ENCODE measurements around the gene NDC1.

The NDC1 gene

GRCh38 chr1:53735261-53735660, 102.8 kb downstream of the NDC1 start:
- H3K27ac ChIP-seq = no peak overlapping the region
- TF ChIP-seq CTCF (conservative IDR thresholded peaks at IDR 0.05; ENCODE audit: low read depth) = no peak
- DNase-seq (ENCODE audit: low spot score) = no peak
- POLR2A ChIA-PET (ENCODE audit: low non-redundant PET) = no interaction called here
- CTCF ChIA-PET = interaction anchor here (0.9 to 1.5 kb wide), 2 partner anchors 53 to 193 kb away, joined by 3 read pairs; no protein-coding TSS in a partner anchor

DNA sequence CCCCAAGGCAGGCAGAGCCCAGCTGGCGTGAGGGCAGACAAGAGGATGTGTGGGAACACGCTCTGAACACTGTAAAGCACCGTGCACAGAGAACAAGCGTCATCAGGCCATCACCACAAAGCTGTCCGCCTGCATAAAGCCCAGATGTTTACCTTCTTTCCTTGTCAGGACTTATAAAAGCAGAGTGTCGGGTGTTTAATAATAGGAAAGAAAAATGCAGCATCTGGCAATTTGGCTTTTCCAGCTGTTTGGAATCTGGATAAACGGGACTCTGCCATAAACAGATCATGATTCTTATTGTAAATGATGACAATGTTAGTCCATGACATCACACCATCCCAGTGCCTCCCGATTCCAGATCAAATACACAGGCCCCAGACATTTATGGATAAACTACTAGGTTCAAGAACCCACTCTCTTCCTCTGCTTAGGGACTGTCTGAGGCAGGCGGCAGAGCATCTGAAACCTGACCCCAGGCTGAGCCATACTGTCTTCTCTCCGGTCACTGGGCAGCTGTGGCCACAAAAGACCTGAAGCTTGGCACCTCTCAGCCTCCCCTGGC, 103.4 kb downstream of the NDC1 start:
- no peak overlapping the region for H3K27ac ChIP-seq
- DNase-seq (ENCODE audit: low spot score) = no peak
- POLR2A ChIA-PET (ENCODE audit: low non-redundant PET) = no interaction called here
- CTCF ChIA-PET = interaction anchor here (1.2 to 1.5 kb wide), 2 partner anchors 13 to 52 kb away, joined by 3 to 4 read pairs; no protein-coding TSS in a partner anchor
- TF ChIP-seq CTCF (conservative IDR thresholded peaks at IDR 0.05; ENCODE audit: low read depth) = no peak

DNA sequence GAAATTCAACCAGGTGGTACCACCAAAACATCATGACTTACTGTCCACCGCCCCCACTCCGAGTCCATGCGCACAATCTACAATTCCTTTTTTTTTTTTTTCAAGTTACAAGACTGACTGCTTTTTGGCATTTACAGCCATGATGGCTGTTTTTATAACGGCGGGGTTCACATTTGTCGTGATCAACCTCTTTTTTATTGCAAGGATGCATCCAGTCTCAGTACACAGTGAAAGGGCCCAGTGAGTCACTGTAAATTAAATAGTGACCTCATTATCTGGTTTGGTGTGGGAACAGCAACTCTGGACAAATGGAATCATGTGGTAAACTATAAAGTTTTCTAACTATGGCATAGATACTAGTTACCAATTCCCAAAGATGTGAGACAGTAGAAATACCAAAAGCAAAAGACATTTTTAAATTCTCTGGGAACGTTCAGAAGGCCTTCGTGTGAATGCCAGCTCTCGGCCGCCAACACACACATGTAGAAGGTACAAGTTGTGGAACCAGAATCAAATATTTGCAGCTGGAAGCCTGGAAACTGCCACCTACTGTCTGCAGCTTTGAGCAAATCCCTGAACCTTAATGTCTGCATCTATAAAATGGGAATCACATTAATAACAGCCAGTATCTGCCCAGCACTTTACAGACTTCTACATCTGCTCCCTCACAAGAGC, 104.0 kb downstream of the NDC1 start:
- H3K27ac ChIP-seq = no peak overlapping the region
- no peak for TF ChIP-seq CTCF (conservative IDR thresholded peaks at IDR 0.05; ENCODE audit: low read depth)
- DNase-seq (ENCODE audit: low spot score) = no peak
- CTCF ChIA-PET = interaction anchor here (1.2 kb wide), 1 partner anchor 12 kb away, joined by 4 read pairs; no protein-coding TSS in a partner anchor
- POLR2A ChIA-PET (ENCODE audit: low non-redundant PET) = no interaction called here

GRCh38 chr1:53733447-53733931, 104.6 kb downstream of the NDC1 start:
- CTCF ChIA-PET = interaction anchor here (1.2 kb wide), 1 partner anchor 11 kb away, joined by 4 read pairs; no protein-coding TSS in a partner anchor
- no peak overlapping the region for H3K27ac ChIP-seq
- no peak for TF ChIP-seq CTCF (conservative IDR thresholded peaks at IDR 0.05; ENCODE audit: low read depth)

DNA sequence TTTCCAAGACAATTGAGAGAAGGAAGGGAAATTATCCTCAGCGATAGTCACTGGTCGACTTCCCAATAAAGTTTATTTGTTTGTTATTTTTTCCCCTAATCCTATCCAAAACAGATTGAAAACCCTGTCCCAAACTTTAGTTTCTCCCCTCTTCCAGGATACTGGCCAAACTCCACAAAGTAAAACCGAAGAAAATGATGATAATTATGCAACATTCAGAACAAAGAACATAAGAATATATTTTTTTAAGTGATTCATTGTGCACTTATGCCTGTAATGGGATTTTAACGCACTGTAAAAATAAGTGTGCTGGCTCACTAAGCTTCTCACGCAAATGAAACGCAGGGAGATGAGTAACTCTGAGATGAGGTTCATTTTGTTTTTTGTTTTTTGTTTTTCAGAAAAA, 105.2 kb downstream of the NDC1 start:
- no peak overlapping the region for H3K27ac ChIP-seq
- DNase-seq (ENCODE audit: low spot score) = no peak
- ChIA-PET POLR2A (ENCODE audit: low non-redundant PET) (no interaction called here), CTCF (no interaction called here)
- TF ChIP-seq CTCF (conservative IDR thresholded peaks at IDR 0.05; ENCODE audit: low read depth) = no peak

More at GRCh38 chr1:53733447-53733931, 104.6 kb downstream of the NDC1 start:
- POLR2A ChIA-PET (ENCODE audit: low non-redundant PET) = no interaction called here
- no peak for DNase-seq (ENCODE audit: low spot score)

DNA sequence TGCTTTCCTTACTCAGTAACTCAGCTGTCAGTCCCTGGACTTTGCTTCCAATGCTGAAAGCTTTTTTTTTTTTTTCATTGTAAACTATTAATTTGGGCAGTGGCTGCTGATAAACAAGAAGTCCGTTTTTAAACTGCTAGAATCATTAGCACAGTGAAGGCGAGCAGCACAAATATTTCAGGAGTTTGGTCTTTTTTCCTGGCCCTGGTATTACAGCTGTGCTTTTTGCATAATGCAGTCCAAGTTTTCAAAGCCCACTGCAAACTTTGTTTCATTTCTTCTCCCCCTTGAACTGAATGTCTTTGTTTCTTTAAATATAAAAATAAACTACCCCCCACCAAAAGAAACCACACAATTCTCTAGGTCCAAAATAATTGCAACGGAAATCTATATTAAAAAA, 105.7 kb downstream of the NDC1 start:
- H3K27ac ChIP-seq = no peak overlapping the region
- DNase-seq (ENCODE audit: low spot score) = no peak

More for the DNA sequence above, 105.7 kb downstream of the NDC1 start:
- ChIA-PET CTCF (interaction anchor here (0.7 kb wide), 1 partner anchor 89 kb away, joined by 4 read pairs; no protein-coding TSS in a partner anchor), POLR2A (ENCODE audit: low non-redundant PET) (no interaction called here)
- TF ChIP-seq CTCF (conservative IDR thresholded peaks at IDR 0.05; ENCODE audit: low read depth) = no peak

All from RWPE1 (cell line).